SK-N-SH (cell line): ENCODE data around the gene HOXA1. TPM values are rescaled to one million over a fixed set of nuclear protein-coding genes. Genes with fewer than 3 reads are reported as not detected.

ENCODE experiments used
- CTCF ChIA-PET: fragments of 300-600, 350-600 bp; formaldehyde crosslinking; extraction: SDS; loops from one replicate; lab custom pipeline; 2021; lab: Yijun Ruan, JAX
- POLR2A ChIA-PET: fragments of 350-600 bp; sonication (Branson Sonifier 250); formaldehyde crosslinking; extraction: SDS; loops from one replicate; lab custom pipeline; 2020; ENCODE audit warnings: antibody characterized with exemption, inconsistent platforms; lab: Yijun Ruan, JAX
- DNase-seq: peaks from one replicate; pipeline ENCODE4 v3.0.0; 2012
- H2AFZ ChIP-seq: fragments of 200-600 bp; sonication (generic); 2 replicates; pipeline ENCODE4 v1.8.1; 2016; ENCODE audit warnings: antibody characterized with exemption, mild to moderate bottlenecking, low read depth
- H3F3A ChIP-seq: fragments of 200-600 bp; sonication (generic); replicated peaks from 2 replicates; pipeline ENCODE3; 2016; ENCODE audit warnings: antibody characterized with exemption, mild to moderate bottlenecking; ENCODE audit not compliant: insufficient read depth
- H3K27ac ChIP-seq, 2 experiments: fragments of 200-500 bp in 1 of 2; fragments of 200-600 bp in 1 of 2; sonication (Bioruptor generic) in 1 of 2; sonication (generic), shearing (Covaris generic) in 1 of 2; 2 replicates each; pipeline versions ENCODE4 v1.5.1 to v1.6.1; 2014 to 2016; ENCODE audit warnings: low read depth in 2 of 2, inconsistent platforms in 1 of 2, low read length in 1 of 2, mild to moderate bottlenecking in 1 of 2, mixed read lengths in 1 of 2
- H3K27me3 ChIP-seq: fragments of 200-600 bp; sonication (generic), shearing (Covaris generic); 2 replicates; pipeline ENCODE4 v1.6.1; 2016; ENCODE audit warnings: mixed run types; ENCODE audit not compliant: insufficient read depth
- H3K36me3 ChIP-seq, 2 experiments: fragments of 200-500 bp in 1 of 2; fragments of 200-600 bp in 1 of 2; sonication (Bioruptor generic) in 1 of 2; sonication (generic) in 1 of 2; replicated peaks in 1 of 2; 2 replicates each; pipeline versions ENCODE3 to v1.5.1; 2014 to 2016; ENCODE audit warnings: low read length in 1 of 2, mild to moderate bottlenecking in 1 of 2; ENCODE audit not compliant: insufficient read depth in 2 of 2, control insufficient read depth in 1 of 2
- H3K4me1 ChIP-seq, 2 experiments: fragments of 200-500 bp in 1 of 2; fragments of 200-600 bp in 1 of 2; sonication (Bioruptor generic) in 1 of 2; sonication (generic), shearing (Covaris generic) in 1 of 2; 2 replicates each; pipeline versions ENCODE4 v1.5.1 to v1.6.1; 2014 to 2016; ENCODE audit warnings: low read depth in 1 of 2, low read length in 1 of 2, mixed run types in 1 of 2; ENCODE audit not compliant: insufficient read depth in 2 of 2, control insufficient read depth in 1 of 2
- H3K4me2 ChIP-seq: fragments of 200-600 bp; sonication (generic), shearing (Covaris generic); 2 replicates; pipeline ENCODE4 v1.6.1; 2017; ENCODE audit warnings: mixed run types
- H3K4me3 ChIP-seq, 2 experiments: fragments of 200-500 bp in 1 of 2; fragments of 200-600 bp in 1 of 2; sonication (Bioruptor generic) in 1 of 2; sonication (generic), shearing (Covaris generic) in 1 of 2; 2 replicates each; pipeline versions ENCODE4 v1.5.1 to v1.8.1; 2014 to 2016; ENCODE audit warnings: low read depth in 2 of 2, inconsistent platforms in 1 of 2, low read length in 1 of 2, mild to moderate bottlenecking in 1 of 2, mixed read lengths in 1 of 2, moderate library complexity in 1 of 2
- H3K79me2 ChIP-seq: fragments of 200-600 bp; sonication (generic); 2 replicates; pipeline ENCODE4 v1.8.1; 2017; ENCODE audit warnings: mild to moderate bottlenecking; ENCODE audit not compliant: insufficient read depth
- H3K9ac ChIP-seq: fragments of 200-600 bp; sonication (generic); 2 replicates; pipeline ENCODE4 v1.6.1; 2017; ENCODE audit warnings: mixed run types
- H3K9me2 ChIP-seq: fragments of 200-600 bp; sonication (generic); 2 replicates; pipeline ENCODE4 v1.6.1; 2017; ENCODE audit warnings: mixed run types
- H3K9me3 ChIP-seq: fragments of 200-600 bp; sonication (generic); 2 replicates; pipeline ENCODE4 v1.6.1; 2017; ENCODE audit warnings: mixed run types, mild to moderate bottlenecking, moderate library complexity
- H4K20me1 ChIP-seq: fragments of 200-600 bp; sonication (generic); 2 replicates; pipeline ENCODE4 v1.6.1; 2017; ENCODE audit warnings: mild to moderate bottlenecking, mixed run types; ENCODE audit not compliant: insufficient read depth
- EZH2phosphoT487 ChIP-seq: fragments of 200-600 bp; sonication (generic); IDR thresholded peaks from 2 replicates; pipeline ENCODE4 v1.6.1; 2017; ENCODE audit warnings: low read depth, mixed run types, mild to moderate bottlenecking, antibody characterized with exemption, moderate library complexity, borderline replicate concordance
- GABPA ChIP-seq: IDR thresholded peaks from 2 replicates; pipeline ENCODE4 v1.4.0; 2012; ENCODE audit warnings: low read depth, mild to moderate bottlenecking
- NRF1 ChIP-seq: IDR thresholded peaks from 2 replicates; pipeline ENCODE4 v1.6.1; 2012; ENCODE audit warnings: low read depth, mild to moderate bottlenecking, low read length
- TAF1 ChIP-seq: IDR thresholded peaks from 2 replicates; pipeline ENCODE4 v1.6.1; 2012; ENCODE audit warnings: low read depth, mild to moderate bottlenecking, low read length, moderate library complexity, borderline replicate concordance
- YY1 ChIP-seq: IDR thresholded peaks from 2 replicates; pipeline ENCODE4 v1.4.0; 2012; ENCODE audit warnings: low read depth, mild to moderate bottlenecking
- WGBS: methylation state at CpG from one replicate; pipeline ENCODE4 v1.1.6; 2017; ENCODE audit warnings: low lambda C conversion rate; 5-methylcytosine and 5-hydroxymethylcytosine counted together
- polyA plus RNA-seq, 3 experiments: library from polyadenylated mRNA; depleted of rRNA; stranded (reverse); fragments of >200 nt; gene quantifications; 2 replicates each; pipeline ENCODE4 v1.2.3, GENCODE V29; 2012
- TF ChIP-seq, protein P1 (sequence below): IDR thresholded peaks from 2 replicates; pipeline ENCODE4 v1.4.0; 2012; ENCODE audit warnings: low read depth

The HOXA1 gene
- polyA plus RNA-seq, 1 of the 3 experiments (the other 2 are of a cell fraction), result not detected

DNA sequence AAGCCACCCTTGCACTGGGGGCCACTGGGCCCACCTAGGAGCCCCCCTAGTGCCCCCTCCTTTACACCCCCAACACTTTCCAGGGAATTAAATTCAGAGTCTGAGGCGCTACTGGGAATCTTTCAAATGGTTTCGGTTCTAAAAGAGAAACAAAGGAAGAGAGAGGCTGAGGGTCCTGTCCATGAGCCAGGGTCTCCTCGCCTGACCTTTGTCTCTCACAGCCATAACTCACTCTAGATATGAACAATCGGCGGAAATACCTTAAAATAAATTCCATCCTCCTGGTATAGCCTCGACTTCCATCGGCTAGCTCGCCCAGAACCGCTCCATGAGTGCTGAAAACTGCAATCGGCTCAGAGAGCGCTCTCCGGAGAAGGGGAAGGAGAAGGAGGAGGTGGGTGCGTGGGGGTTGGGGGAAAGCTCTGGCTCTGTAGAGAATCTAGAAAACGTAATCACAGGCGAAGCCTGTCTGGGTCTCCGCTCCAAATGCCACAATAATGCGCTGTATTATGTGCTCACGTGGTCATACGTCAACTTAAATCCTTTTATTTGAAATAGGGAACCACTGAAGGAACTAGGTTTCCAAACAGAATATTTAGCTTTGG is 22.2 kb upstream of the HOXA1 start:
- TF ChIP-seq YY1, result no peak
- TF ChIP-seq, protein P1, sequence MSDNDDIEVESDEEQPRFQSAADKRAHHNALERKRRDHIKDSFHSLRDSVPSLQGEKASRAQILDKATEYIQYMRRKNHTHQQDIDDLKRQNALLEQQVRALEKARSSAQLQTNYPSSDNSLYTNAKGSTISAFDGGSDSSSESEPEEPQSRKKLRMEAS, result no peak
- TF ChIP-seq, all 33 proteins: peak for 0
- Histone ChIP-seq H3K9ac (no peak overlapping the region), H3K4me1 (no peaks in the 10 kb centered on the region), H3K4me3 (0 out of 4 replicates have a peak overlapping the region, but pooled peaks of 1 of the 2 experiments have one; percentile 6), H3K27ac (no peak overlapping the region), H4K20me1 (no peaks in the 10 kb centered on the region), H2AFZ (no peak overlapping the region), H3K79me2 (no peaks in the 10 kb centered on the region), H3K9me3 (no peaks in the 10 kb centered on the region), H3K9me2 (no peaks in the 10 kb centered on the region), H3K4me2 (0 out of 2 replicates have a peak overlapping the region, but pooled peaks have one; percentile 17), H3K36me3 (no peaks in the 10 kb centered on the region), H3K27me3 (peaks cover 96% of the 10 kb centered on the region), H3F3A (no peaks in the 10 kb centered on the region)
- ChIA-PET POLR2A (no interaction called here), CTCF (interaction anchor here (0.6 to 2.9 kb wide), 3 partner anchors 13 to 458 kb away, joined by 3 to 9 read pairs (median 3); partner anchors contain the start of gene HOXA5)
- no peak for DNase-seq
- 19% methylated on average over 19 of the region's 19 CpGs for WGBS

DNA sequence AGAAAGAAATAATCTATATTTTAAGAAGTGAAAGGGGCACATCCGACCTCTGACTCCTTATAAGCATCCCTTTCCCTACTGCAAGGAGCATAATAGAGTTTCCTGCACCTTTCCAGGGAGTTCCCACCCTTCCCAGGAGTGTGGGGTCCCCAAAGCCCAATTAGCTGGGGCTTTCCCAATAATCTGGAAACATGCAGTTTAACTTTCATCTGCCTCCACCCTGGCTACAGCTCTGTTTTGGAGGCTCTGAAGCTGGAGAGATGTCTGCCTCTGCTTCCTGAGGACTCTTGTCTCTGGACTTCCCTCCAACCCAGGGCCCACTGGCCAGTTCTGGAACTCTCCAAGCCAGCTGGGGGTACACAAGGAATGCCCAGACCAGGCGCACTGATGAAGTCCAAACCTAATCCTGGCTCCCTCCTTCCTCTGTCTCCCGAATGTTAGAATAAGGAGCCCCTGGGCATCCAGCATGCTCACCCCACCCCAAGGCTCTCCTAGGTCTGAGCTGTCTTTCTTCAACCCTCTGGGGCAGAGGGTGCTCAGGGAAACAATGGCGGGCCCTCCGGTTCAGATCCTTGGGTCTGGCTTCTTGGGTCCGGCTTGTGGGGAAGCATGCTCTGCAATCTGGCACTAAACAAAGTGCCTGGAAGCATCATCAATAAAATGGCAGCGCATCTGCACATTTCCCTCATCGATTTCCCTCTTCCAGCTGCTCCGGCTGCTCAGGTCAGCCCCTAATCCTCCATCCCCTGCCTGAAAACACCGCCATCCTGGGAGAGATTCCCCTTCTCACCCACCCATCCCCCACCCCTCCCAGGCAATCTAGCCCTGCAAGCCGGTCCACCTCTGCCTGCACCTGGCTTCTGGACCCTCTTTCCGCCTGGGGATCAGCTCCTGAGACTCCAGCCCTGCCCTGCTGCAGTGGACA is 21.4 kb upstream of the HOXA1 start:
- H3K4me3 ChIP-seq, result no peak overlapping the region
- H4K20me1 ChIP-seq, result no peaks in the 10 kb centered on the region
- WGBS, result 7% methylated on average over 12 of the region's 12 CpGs
- ChIA-PET POLR2A (no interaction called here), CTCF (interaction anchor here (0.7 to 2.9 kb wide), 7 partner anchors 11 to 945 kb away, joined by 3 to 9 read pairs (median 4); partner anchors contain the start of gene HOXA5)
- no peaks in the 10 kb centered on the region for H3K4me1 ChIP-seq
- H3K79me2 ChIP-seq, result no peaks in the 10 kb centered on the region
- peaks cover 94% of the 10 kb centered on the region for H3K27me3 ChIP-seq
- no peaks in the 10 kb centered on the region for H3K36me3 ChIP-seq
- H3F3A ChIP-seq, result no peaks in the 10 kb centered on the region
- 0 out of 2 replicates have a peak overlapping the region, but pooled peaks have one; percentile 17 for H3K4me2 ChIP-seq
- TF ChIP-seq TAF1 (no peak), NRF1 (no peak)
- no peak overlapping the region for H3K9ac ChIP-seq
- H2AFZ ChIP-seq, result no peak overlapping the region
- H3K27ac ChIP-seq, result no peak overlapping the region
- no peak for DNase-seq
- no peaks in the 10 kb centered on the region for H3K9me3 ChIP-seq
- H3K9me2 ChIP-seq, result no peaks in the 10 kb centered on the region

DNA sequence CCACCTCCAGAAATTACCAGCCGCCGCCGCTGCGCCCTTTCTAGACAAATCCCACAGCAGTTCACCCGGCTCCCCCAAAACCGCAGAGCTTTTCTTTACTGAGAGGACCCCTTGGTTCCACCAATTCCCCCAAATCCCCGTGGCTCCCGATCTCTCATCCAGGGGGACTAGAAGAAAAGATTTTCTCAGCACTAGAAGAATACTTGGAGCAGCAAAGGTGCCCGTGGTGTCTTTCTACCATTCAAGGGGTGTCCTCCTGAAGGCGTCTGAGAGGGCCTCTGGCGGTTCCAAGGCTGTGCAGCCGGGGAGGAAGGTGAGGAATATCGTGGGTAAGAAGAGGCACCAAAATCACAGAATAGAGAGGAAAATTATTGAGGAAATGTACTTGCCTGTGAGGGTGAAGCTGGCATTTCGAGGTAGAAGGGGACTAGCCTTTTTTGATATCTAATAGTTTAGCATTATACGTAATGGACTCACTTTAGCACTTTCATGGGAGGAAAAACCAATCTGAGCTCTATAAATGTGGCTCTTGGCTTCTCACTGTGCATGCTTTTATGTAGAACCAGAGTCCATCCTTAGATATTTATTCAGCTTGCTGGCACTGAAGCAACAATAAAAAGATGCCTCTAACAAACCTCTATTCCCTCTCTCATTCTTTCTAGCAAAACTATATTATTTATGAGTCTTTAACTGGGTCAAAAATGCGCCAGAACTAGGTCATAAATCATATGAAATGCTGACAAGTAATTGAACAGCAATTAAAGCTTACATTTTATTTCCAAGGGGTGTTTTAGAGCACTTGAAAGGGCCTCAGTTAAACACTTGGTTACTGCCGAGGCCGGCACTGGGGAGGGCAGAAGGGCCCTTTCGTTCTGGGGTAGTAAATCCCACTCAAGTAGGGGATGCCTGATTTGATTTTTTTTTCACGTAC is 20.5 kb upstream of the HOXA1 start:
- no peaks in the 10 kb centered on the region for H3K9me3 ChIP-seq
- no peak for DNase-seq
- no peaks in the 10 kb centered on the region for H3K4me1 ChIP-seq
- no peaks in the 10 kb centered on the region for H3K36me3 ChIP-seq
- H3K9me2 ChIP-seq, result no peaks in the 10 kb centered on the region
- WGBS, result 15% methylated on average over 20 of the region's 20 CpGs
- TF ChIP-seq GABPA, result no peak
- peak; percentile 83; the same call in 1 of the 2 replicates for TF ChIP-seq EZH2phosphoT487
- H3K4me3 ChIP-seq, result no peak overlapping the region
- peaks cover 94% of the 10 kb centered on the region for H3K27me3 ChIP-seq
- H3K4me2 ChIP-seq, result no peak overlapping the region
- peaks cover 5% of the 10 kb centered on the region for H3F3A ChIP-seq
- no peak overlapping the region for H3K27ac ChIP-seq
- H3K79me2 ChIP-seq, result no peaks in the 10 kb centered on the region
- CTCF ChIA-PET, result interaction anchor here (0.7 to 2.9 kb wide), 10 partner anchors 10 to 946 kb away, joined by 3 to 9 read pairs (median 4); partner anchors contain the start of genes HOXA4 and HOXA5
- H4K20me1 ChIP-seq, result no peaks in the 10 kb centered on the region
- H3K9ac ChIP-seq, result no peak overlapping the region
- POLR2A ChIA-PET, result no interaction called here
- H2AFZ ChIP-seq, result no peak overlapping the region
